Liver (tissue), 9 donors: ENCODE results near the gene HBA2. TPM values are rescaled to one million over a fixed set of nuclear protein-coding genes. Genes with fewer than 3 reads are reported as not detected.
A peak's percentile ranks its signal among the peaks of the same experiment; 100 is the strongest.

Experiments used
- DNase-seq: peaks from one replicate; pipeline ENCODE4 v3.0.0-alpha.2; 2017; ENCODE audit warnings: low spot score
- H3K27ac ChIP-seq, 2 donors: one replicate each; pipeline ENCODE4 v1.7.0; 2013; ENCODE audit warnings: inconsistent platforms in 2 of 2, low read length in 2 of 2, control low read depth in 1 of 2, low read depth in 1 of 2, mild to moderate bottlenecking in 1 of 2
- H3K27me3 ChIP-seq, 4 donors: one replicate each; pipeline versions ENCODE4 v1.6.1 to v1.7.0; 2013; ENCODE audit warnings: low read length in 3 of 4, inconsistent platforms in 1 of 4, mild to moderate bottlenecking in 1 of 4, moderate library complexity in 1 of 4; ENCODE audit not compliant: control insufficient read depth in 4 of 4, insufficient read depth in 4 of 4
- H3K36me3 ChIP-seq, 4 donors: one replicate each; pipeline versions ENCODE4 v1.6.1 to v1.7.0; 2013; ENCODE audit warnings: low read length in 3 of 4, mild to moderate bottlenecking in 3 of 4, low read depth in 1 of 4, moderate library complexity in 1 of 4; ENCODE audit not compliant: control insufficient read depth in 4 of 4, insufficient read depth in 3 of 4
- H3K4me1 ChIP-seq, 4 donors: one replicate each; pipeline versions ENCODE4 v1.6.1 to v1.7.0; 2013; ENCODE audit warnings: low read length in 3 of 4, mild to moderate bottlenecking in 3 of 4, moderate library complexity in 1 of 4; ENCODE audit not compliant: control insufficient read depth in 4 of 4, insufficient read depth in 4 of 4
- H3K4me3 ChIP-seq, 3 donors: one replicate each; pipeline versions ENCODE4 v1.6.1 to v1.7.0; 2013; ENCODE audit warnings: low read length in 3 of 3, control low read depth in 1 of 3, low read depth in 1 of 3, mild to moderate bottlenecking in 1 of 3
- H3K9ac ChIP-seq, 2 donors: one replicate each; pipeline ENCODE4 v1.7.0; 2013; ENCODE audit warnings: low read length in 2 of 2, mild to moderate bottlenecking in 2 of 2, moderate library complexity in 2 of 2, control low read depth in 1 of 2, low read depth in 1 of 2
- H3K9me3 ChIP-seq, 4 donors: one replicate each; pipeline versions ENCODE4 v1.6.1 to v1.7.0; 2013; ENCODE audit warnings: low read length in 3 of 4; ENCODE audit not compliant: control insufficient read depth in 4 of 4
- FOXA1 ChIP-seq: IDR thresholded peaks from 2 replicates; pipeline ENCODE4 v1.6.1; 2016; ENCODE audit warnings: antibody characterized with exemption
- FOXA2 ChIP-seq: IDR thresholded peaks from 2 replicates; pipeline ENCODE4 v1.6.1; 2016; ENCODE audit warnings: antibody characterized with exemption
- HNF4A ChIP-seq, 2 donors: conservative IDR thresholded peaks; 2 replicates each; pipeline ENCODE4 v1.6.1; 2016; ENCODE audit warnings: antibody characterized with exemption in 2 of 2, mild to moderate bottlenecking in 2 of 2
- JUND ChIP-seq, 2 donors: IDR thresholded peaks; 2 replicates each; pipeline ENCODE4 v1.6.1; 2016; ENCODE audit warnings: antibody characterized with exemption in 2 of 2
- NR2F2 ChIP-seq: IDR thresholded peaks from 2 replicates; pipeline ENCODE4 v1.6.1; 2016; ENCODE audit warnings: antibody characterized with exemption
- RAD21 ChIP-seq, 2 donors: IDR thresholded peaks; 2 replicates each; pipeline ENCODE4 v1.6.1; 2016; ENCODE audit warnings: antibody characterized with exemption in 2 of 2, mild to moderate bottlenecking in 2 of 2
- REST ChIP-seq: IDR thresholded peaks from 2 replicates; pipeline ENCODE4 v1.6.1; 2016; ENCODE audit warnings: antibody characterized with exemption, mild to moderate bottlenecking
- RXRA ChIP-seq, 2 donors: IDR thresholded peaks; 2 replicates each; pipeline ENCODE4 v1.6.1; 2017 to 2018; ENCODE audit warnings: antibody characterized with exemption in 2 of 2, mild to moderate bottlenecking in 1 of 2
- SP1 ChIP-seq: IDR thresholded peaks from 2 replicates; pipeline ENCODE4 v1.6.1; 2018; ENCODE audit warnings: antibody characterized with exemption, mild to moderate bottlenecking
- TAF1 ChIP-seq: conservative IDR thresholded peaks from 2 replicates; pipeline ENCODE4 v1.6.1; 2016; ENCODE audit warnings: antibody characterized with exemption, mild to moderate bottlenecking
- WGBS: extraction: QIAGEN DNeasy Blood & Tissue Kit; methylation state at CpG from one replicate; pipeline ENCODE4 v1.1.7; 2013; 5-methylcytosine and 5-hydroxymethylcytosine counted together
- polyA plus RNA-seq, 2 donors: library from polyadenylated mRNA; stranded (reverse) in 1 of 2; unstranded in 1 of 2; fragments of 200-250 nt in 1 of 2; fragments of >200 nt in 1 of 2; fragmentation: Nextera tagmentation in 1 of 2; extraction: Ambion mirVana in 1 of 2; gene quantifications; one replicate each; pipeline versions ENCODE4 v1.2.1 to v1.2.3, GENCODE V29; 2013 to 2015
- total RNA-seq, 2 donors: library from RNA; depleted of rRNA; stranded (reverse); fragments of >200 nt; gene quantifications; one replicate each; pipeline ENCODE4 v1.2.3, GENCODE V29; 2014
- donor health status: healthy.
- donor health status: healthy.
- donor health status: healthy.
- donor health status: healthy.
- donor health status: healthy.

Gene HBA2
- total and polyA plus RNA-seq, 4 donors, result 2.8 to 36,951 (median 46.0) TPM

- peak overlapping the region; percentile 53 to 71 for H3K9ac ChIP-seq
- peak overlapping the region; percentile 54 to 95 (median 74) for H3K4me3 ChIP-seq
- H3K36me3 ChIP-seq, result no peaks in the 10 kb centered on the region
- no peaks in the 10 kb centered on the region for H3K9me3 ChIP-seq
- no peaks in the 10 kb centered on the region for H3K27me3 ChIP-seq
- H3K27ac ChIP-seq, result no peak overlapping the region
- peaks cover 0 to 6% (median 1%) of the 10 kb centered on the region in 4 donors for H3K4me1 ChIP-seq
- DNase-seq, result no peak
- TF ChIP-seq REST (no peak), RAD21 (IDR thresholded peaks at IDR 0.05) (no peak), SP1 (no peak), HNF4A (conservative IDR thresholded peaks at IDR 0.05) (no peak), NR2F2 (no peak), TAF1 (no peak), RXRA (IDR thresholded peaks at IDR 0.05) (no peak), JUND (IDR thresholded peaks at IDR 0.05) (no peak), FOXA2 (no peak)
- 2% methylated on average over 30 of the region's 30 CpGs for WGBS
Measured at GRCh38 chr16:138049-138417, 34.6 kb upstream of the HBA2 start.

GRCh38 chr16:140175-140857 is 32.4 kb upstream of the HBA2 start:
- no peak for DNase-seq
- WGBS, result 73% methylated on average over 10 of the region's 10 CpGs

More at GRCh38 chr16:140175-140857, 32.4 kb upstream of the HBA2 start:
- H3K4me1 ChIP-seq, result peaks cover 0 to 6% (median 1%) of the 10 kb centered on the region in 4 donors
- no peak overlapping the region for H3K27ac ChIP-seq
- H3K36me3 ChIP-seq, result no peaks in the 10 kb centered on the region
- TF ChIP-seq JUND (IDR thresholded peaks at IDR 0.05) (no peak), RAD21 (IDR thresholded peaks at IDR 0.05) (no peak), FOXA1 (no peak), REST (no peak)
- no peaks in the 10 kb centered on the region for H3K9me3 ChIP-seq
- no peak overlapping the region for H3K9ac ChIP-seq
- H3K4me3 ChIP-seq, result no peak overlapping the region
- H3K27me3 ChIP-seq, result no peaks in the 10 kb centered on the region
